Gastroesophageal sphincter (tissue), 3 donors: Measurements from ENCODE around the gene C9orf85.

ENCODE experiments used
- CTCF ChIP-seq, 4 experiments: fragments of 200-600 bp in 2 of 4; fragments of 450-650 bp in 2 of 4; sonication (generic) in 1 of 4; IDR thresholded peaks; one replicate each; pipeline ENCODE4 v1.5.1; 2017 to 2019; ENCODE audit warnings: antibody characterized with exemption in 4 of 4, mild to moderate bottlenecking in 2 of 4, moderate library complexity in 2 of 4
- POLR2A ChIP-seq, 2 donors: fragments of 450-650 bp; IDR thresholded peaks; one replicate each; pipeline ENCODE4 v1.6.1; 2017; ENCODE audit warnings: antibody characterized with exemption in 2 of 2, mild to moderate bottlenecking in 2 of 2, moderate library complexity in 1 of 2

- no peak for TF ChIP-seq CTCF (IDR thresholded peaks at IDR 0.05)
- no peak for TF ChIP-seq POLR2A (IDR thresholded peaks at IDR 0.05)
Observed at GRCh38 chr9:71920456-71921189, 9.2 kb downstream of the C9orf85 start.
